NCI-H2081 (cell line): ENCODE data around the gene UQCRC1.
A peak's percentile ranks its signal among the peaks of the same experiment; 100 is the strongest.

Source experiments
- DNase-seq, 2 experiments: peaks; one replicate each; lab custom pipeline; 2025; lab: John Stamatoyannopoulos, UW

The UQCRC1 gene

GRCh38 chr3:48571938-48572337 lies 37.5 kb downstream of the UQCRC1 start:
- no peak for DNase-seq

GRCh38 chr3:48569808-48570450 lies 39.5 kb downstream of the UQCRC1 start:
- no peak for DNase-seq

GRCh38 chr3:48569400-48569799 lies 40.0 kb downstream of the UQCRC1 start:
- no peak for DNase-seq

- no peak for DNase-seq
Measured at GRCh38 chr3:48568476-48568875, 41.0 kb downstream of the UQCRC1 start.

- no peak for DNase-seq
Measured at GRCh38 chr3:48567500-48567899, 41.9 kb downstream of the UQCRC1 start.

GRCh38 chr3:48567090-48567489 lies 42.4 kb downstream of the UQCRC1 start:
- DNase-seq, result no peak

GRCh38 chr3:48566401-48566760 lies 43.1 kb downstream of the UQCRC1 start:
- no peak for DNase-seq

GRCh38 chr3:48565591-48566400 lies 43.6 kb downstream of the UQCRC1 start:
- no peak for DNase-seq

- no peak for DNase-seq
Measured at GRCh38 chr3:48565186-48565585, 44.3 kb downstream of the UQCRC1 start.

- DNase-seq, result no peak
Measured at GRCh38 chr3:48564667-48565066, 44.8 kb downstream of the UQCRC1 start.

- no peak for DNase-seq
Measured at GRCh38 chr3:48564022-48564421, 45.4 kb downstream of the UQCRC1 start.

- peak in 1 of 2 experiments; percentile 23 for DNase-seq
Measured at GRCh38 chr3:48563382-48563918, 46.0 kb downstream of the UQCRC1 start, which contains the start of gene UCN2. Gene UCN2 (minus strand): TSS chr3:48563781. CDS start chr3:48563124, 657 bp downstream.

- no peak for DNase-seq
Measured at GRCh38 chr3:48562367-48563095, 46.9 kb downstream of the UQCRC1 start.

- DNase-seq, result no peak
Measured at GRCh38 chr3:48561045-48561736, 48.3 kb downstream of the UQCRC1 start.

- DNase-seq, result no peak
Measured at GRCh38 chr3:48560648-48561018, 48.8 kb downstream of the UQCRC1 start.

GRCh38 chr3:48558493-48559134 lies 50.8 kb downstream of the UQCRC1 start:
- DNase-seq, result no peak

GRCh38 chr3:48556796-48557626 lies 52.4 kb downstream of the UQCRC1 start, which contains the start of gene PFKFB4:
Gene PFKFB4 (minus strand): TSS chr3:48556803. CDS start chr3:48556777, 26 bp downstream.
- DNase-seq, result peak; percentile 96 to 97

- DNase-seq, result no peak
Measured at GRCh38 chr3:48555949-48556795, 53.3 kb downstream of the UQCRC1 start.

GRCh38 chr3:48555231-48555948 lies 54.1 kb downstream of the UQCRC1 start:
- DNase-seq, result no peak
